GM12891 (cell line): ENCODE data around the gene ZFHX3.

Experiments used
- PAX5 ChIP-seq: IDR thresholded peaks from 2 replicates; pipeline ENCODE4 v1.6.1; 2011; ENCODE audit warnings: low read length, moderate library complexity, mild to moderate bottlenecking; ENCODE audit not compliant: insufficient read depth, severe bottlenecking
- POLR2A ChIP-seq: IDR thresholded peaks from 2 replicates; pipeline ENCODE4 v1.6.1; 2011; ENCODE audit warnings: low read depth, low read length, control low read depth
- POLR2AphosphoS5 ChIP-seq: IDR thresholded peaks from 2 replicates; pipeline ENCODE4 v1.6.1; 2011; ENCODE audit warnings: low read depth, low read length, control low read depth
- POU2F2 ChIP-seq: IDR thresholded peaks from 2 replicates; pipeline ENCODE4 v1.6.1; 2011; ENCODE audit warnings: low read depth, mild to moderate bottlenecking, control low read depth, low read length, moderate library complexity
- SPI1 ChIP-seq: IDR thresholded peaks from 2 replicates; pipeline ENCODE4 v1.6.1; 2011; ENCODE audit warnings: low read depth, low read length, control low read depth
- TAF1 ChIP-seq: IDR thresholded peaks from 2 replicates; pipeline ENCODE4 v1.6.1; 2011; ENCODE audit warnings: low read depth, low read length, control low read depth

DNA sequence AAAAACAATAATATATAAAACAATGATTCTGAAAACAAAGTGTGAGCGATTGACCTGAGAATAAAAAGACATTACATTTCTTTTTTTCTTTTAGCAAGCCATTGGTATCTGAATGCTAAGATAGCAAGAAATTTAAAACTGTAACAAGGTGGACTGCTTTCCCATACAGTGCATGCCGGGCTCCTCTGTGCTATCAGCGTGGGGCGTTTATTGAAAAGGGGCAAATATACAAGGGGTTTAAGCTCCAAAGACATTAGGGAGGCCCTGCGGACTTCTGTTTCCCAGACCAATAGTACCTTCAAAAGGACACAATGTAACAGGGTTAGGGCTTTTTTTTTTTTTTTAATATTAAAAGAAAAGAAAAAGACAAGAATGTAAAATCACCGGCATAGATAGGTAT, 261.3 kb downstream of the ZFHX3 start:
- TF ChIP-seq TAF1 (no peak), POLR2AphosphoS5 (no peak), POLR2A (no peak), SPI1 (no peak), PAX5 (no peak), POU2F2 (no peak)
